ENCODE measurements around the gene IER5. TPM values are rescaled to one million over a fixed set of nuclear protein-coding genes. Genes with fewer than 3 reads are reported as not detected.
A peak's percentile ranks its signal among the peaks of the same experiment; 100 is the strongest.

Gene IER5
- total RNA-seq, 1 experiment from 2014 or later = 17.8 TPM

- no peak for DNase-seq
Measured at GRCh38 chr1:181064011-181064623, 24.4 kb upstream of the IER5 start.

DNA sequence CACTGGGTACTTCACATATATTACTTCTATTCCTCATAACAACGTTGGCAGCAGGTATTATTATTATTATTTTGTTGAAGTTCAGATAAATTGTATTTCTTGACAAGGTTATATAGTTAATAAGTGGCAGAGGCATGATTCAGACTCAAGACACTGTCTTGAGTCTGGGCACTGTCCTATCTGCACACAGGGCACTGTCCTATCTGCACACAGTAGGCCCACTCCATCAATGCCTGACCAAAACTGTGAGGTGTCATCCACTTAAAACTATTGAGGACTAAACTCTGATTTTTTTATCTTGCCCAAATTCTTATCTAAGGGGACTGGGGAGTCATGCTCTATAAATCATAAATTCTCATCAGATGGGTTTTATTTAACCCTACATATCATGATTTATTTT is 23.8 kb upstream of the IER5 start:
- Histone ChIP-seq H3K36me3 (no peaks in the 10 kb centered on the region), H3K27me3 (no peaks in the 10 kb centered on the region), H3K4me3 (no peak overlapping the region), H3K9me3 (no peaks in the 10 kb centered on the region; the same call in 1 of the 2 replicates)
- no peak for DNase-seq

More at GRCh38 chr1:181064011-181064623, 24.4 kb upstream of the IER5 start:
- no peaks in the 10 kb centered on the region for H3K36me3 ChIP-seq
- no peaks in the 10 kb centered on the region for H3K27me3 ChIP-seq
- H3K9me3 ChIP-seq = peaks cover 1% of the 10 kb centered on the region; the same call in 1 of the 2 replicates
- no peak overlapping the region for H3K4me3 ChIP-seq

DNA sequence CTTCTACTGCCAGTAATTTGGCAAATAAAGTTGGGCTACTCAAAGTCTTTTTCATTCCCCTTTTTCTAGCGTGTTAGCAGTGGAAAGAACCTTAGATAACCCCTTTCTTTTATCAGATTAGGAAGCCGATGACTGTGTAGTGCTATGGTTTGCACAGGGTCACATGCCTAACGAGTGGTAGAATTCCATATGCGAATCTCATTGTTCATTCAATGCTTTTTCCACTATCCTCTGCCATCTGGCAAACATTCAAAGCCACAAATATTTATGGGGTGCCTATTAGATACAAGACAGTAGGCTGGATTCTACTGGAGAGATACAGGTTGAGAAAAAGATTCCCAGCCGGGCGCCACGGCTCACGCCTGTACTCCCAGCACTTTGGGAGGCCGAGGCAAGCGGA is 14.9 kb upstream of the IER5 start:
- Histone ChIP-seq H3K9me3 (no peaks in the 10 kb centered on the region), H3K4me3 (no peak overlapping the region), H3K36me3 (no peaks in the 10 kb centered on the region), H3K27me3 (no peaks in the 10 kb centered on the region)
- DNase-seq = peak; percentile 15

GRCh38 chr1:181075766-181076350 is 12.6 kb upstream of the IER5 start:
- H3K9me3 ChIP-seq = no peaks in the 10 kb centered on the region
- no peak overlapping the region for H3K4me3 ChIP-seq
- DNase-seq = no peak
- no peaks in the 10 kb centered on the region for H3K27me3 ChIP-seq
- no peaks in the 10 kb centered on the region for H3K36me3 ChIP-seq

- Histone ChIP-seq H3K4me3 (no peak overlapping the region), H3K9me3 (no peaks in the 10 kb centered on the region), H3K36me3 (no peaks in the 10 kb centered on the region), H3K27me3 (no peaks in the 10 kb centered on the region)
- DNase-seq = no peak
Measured at GRCh38 chr1:181076852-181077251, 11.6 kb upstream of the IER5 start.

GRCh38 chr1:181077576-181078242 is 10.8 kb upstream of the IER5 start:
- no peak overlapping the region for H3K4me3 ChIP-seq
- H3K9me3 ChIP-seq = no peaks in the 10 kb centered on the region
- H3K36me3 ChIP-seq = no peaks in the 10 kb centered on the region
- peak; percentile 32 for DNase-seq
- no peaks in the 10 kb centered on the region for H3K27me3 ChIP-seq

GRCh38 chr1:181079382-181079781 is 9.1 kb upstream of the IER5 start:
- Histone ChIP-seq H3K36me3 (no peaks in the 10 kb centered on the region), H3K4me3 (no peak overlapping the region), H3K27me3 (no peaks in the 10 kb centered on the region), H3K9me3 (no peaks in the 10 kb centered on the region)
- DNase-seq = no peak

GRCh38 chr1:181079920-181080319 is 8.6 kb upstream of the IER5 start:
- Histone ChIP-seq H3K9me3 (no peaks in the 10 kb centered on the region), H3K4me3 (no peak overlapping the region), H3K27me3 (no peaks in the 10 kb centered on the region), H3K36me3 (no peaks in the 10 kb centered on the region)
- no peak for DNase-seq

DNA sequence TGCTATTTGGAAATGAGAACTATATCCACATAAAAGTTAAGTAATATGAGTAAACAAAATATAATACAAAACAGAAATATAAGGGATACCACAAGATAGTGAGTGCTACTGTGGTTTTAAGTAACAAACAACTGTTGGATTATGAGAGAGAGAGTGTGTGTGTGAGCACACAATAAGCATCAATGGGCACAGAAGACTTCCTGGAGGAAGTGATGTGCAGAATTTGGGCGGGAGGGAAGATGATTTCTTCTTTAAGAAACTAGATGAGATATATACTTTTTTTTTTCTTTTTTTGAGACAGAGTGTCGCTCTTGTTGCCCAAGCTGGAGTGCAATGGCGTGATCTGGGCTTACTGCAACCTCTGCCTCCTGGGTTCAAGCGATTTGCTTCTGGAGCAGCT is 7.9 kb upstream of the IER5 start:
- no peaks in the 10 kb centered on the region for H3K27me3 ChIP-seq
- H3K36me3 ChIP-seq = no peaks in the 10 kb centered on the region
- H3K4me3 ChIP-seq = no peak overlapping the region
- H3K9me3 ChIP-seq = no peaks in the 10 kb centered on the region
- no peak for DNase-seq

DNA sequence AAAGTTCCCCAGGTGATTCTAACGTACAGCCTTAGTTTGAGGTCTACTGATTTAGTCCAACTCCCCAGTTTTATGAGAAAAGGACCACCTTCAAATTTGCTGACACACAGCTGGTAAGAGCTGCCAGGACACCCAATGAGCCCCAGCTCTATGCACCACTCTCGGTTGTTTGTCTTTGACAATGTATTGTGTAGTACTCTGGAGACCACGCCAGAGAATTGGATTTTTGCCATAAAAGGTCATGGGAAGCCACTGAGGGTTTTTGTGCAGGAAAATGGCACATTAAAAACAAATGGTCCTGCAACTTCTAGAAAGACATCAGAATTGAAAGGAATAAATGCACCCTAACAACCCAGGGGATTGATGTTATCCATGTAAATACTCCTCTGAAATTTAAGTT is 7.1 kb upstream of the IER5 start:
- Histone ChIP-seq H3K27me3 (no peaks in the 10 kb centered on the region), H3K9me3 (no peaks in the 10 kb centered on the region), H3K36me3 (no peaks in the 10 kb centered on the region), H3K4me3 (no peak overlapping the region)
- no peak for DNase-seq

GRCh38 chr1:181083842-181084605 is 4.5 kb upstream of the IER5 start:
- DNase-seq = peak; percentile 47
- Histone ChIP-seq H3K27me3 (no peaks in the 10 kb centered on the region), H3K36me3 (no peaks in the 10 kb centered on the region), H3K9me3 (no peaks in the 10 kb centered on the region), H3K4me3 (no peak overlapping the region)

DNA sequence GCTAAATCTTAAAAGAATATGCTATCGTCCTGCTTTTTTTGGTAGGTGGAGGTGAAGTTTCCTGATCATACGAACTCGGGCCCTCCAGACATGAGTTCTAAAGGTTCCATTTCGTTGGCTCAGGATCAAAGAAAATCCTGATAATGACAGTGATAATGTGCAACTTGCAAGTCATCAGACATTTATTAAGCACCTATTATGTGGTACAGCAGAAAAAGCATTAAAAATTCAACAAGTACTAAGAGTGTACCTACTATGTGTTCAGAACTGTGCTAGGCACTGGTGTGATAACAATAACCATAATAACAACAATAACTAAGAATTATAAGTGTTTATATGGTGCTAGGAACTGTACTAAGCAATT is 3.9 kb upstream of the IER5 start:
- H3K9me3 ChIP-seq = no peaks in the 10 kb centered on the region
- H3K4me3 ChIP-seq = no peak overlapping the region
- no peaks in the 10 kb centered on the region for H3K36me3 ChIP-seq
- H3K27me3 ChIP-seq = no peaks in the 10 kb centered on the region
- no peak for DNase-seq

- Histone ChIP-seq H3K4me3 (no peak overlapping the region), H3K27me3 (no peaks in the 10 kb centered on the region), H3K36me3 (peaks cover 7% of the 10 kb centered on the region), H3K9me3 (no peaks in the 10 kb centered on the region)
- no peak for DNase-seq
Measured at GRCh38 chr1:181086091-181086490, 2.4 kb upstream of the IER5 start.

DNA sequence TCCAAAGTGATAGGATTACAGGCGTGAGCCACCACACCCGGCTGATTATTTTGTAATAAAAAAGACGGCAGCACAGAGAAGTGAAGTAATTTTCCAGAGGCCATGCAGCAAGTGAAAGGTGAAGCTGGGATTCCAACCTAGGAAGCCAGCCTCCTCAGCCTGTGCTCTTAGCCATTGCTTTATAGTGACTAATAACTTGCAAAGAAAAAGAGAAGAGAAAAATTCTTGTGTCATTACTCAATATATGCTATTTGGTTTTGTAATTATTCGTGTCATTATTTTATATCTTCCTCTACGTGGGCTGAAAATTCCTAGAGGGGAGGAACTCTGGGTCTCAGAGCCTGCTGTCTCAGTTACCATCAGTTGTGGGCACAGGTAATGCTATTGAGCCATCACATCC is 1.6 kb upstream of the IER5 start:
- no peak overlapping the region for H3K4me3 ChIP-seq
- H3K36me3 ChIP-seq = peaks cover 16% of the 10 kb centered on the region
- peak; percentile 53 for DNase-seq
- no peaks in the 10 kb centered on the region for H3K27me3 ChIP-seq
- H3K9me3 ChIP-seq = no peaks in the 10 kb centered on the region

- Histone ChIP-seq H3K4me3 (peak overlapping the region; percentile 73), H3K9me3 (no peaks in the 10 kb centered on the region), H3K36me3 (peaks cover 19% of the 10 kb centered on the region), H3K27me3 (no peaks in the 10 kb centered on the region)
- no peak for DNase-seq
Measured at GRCh38 chr1:181087400-181087901, 1.0 kb upstream of the IER5 start.

DNA sequence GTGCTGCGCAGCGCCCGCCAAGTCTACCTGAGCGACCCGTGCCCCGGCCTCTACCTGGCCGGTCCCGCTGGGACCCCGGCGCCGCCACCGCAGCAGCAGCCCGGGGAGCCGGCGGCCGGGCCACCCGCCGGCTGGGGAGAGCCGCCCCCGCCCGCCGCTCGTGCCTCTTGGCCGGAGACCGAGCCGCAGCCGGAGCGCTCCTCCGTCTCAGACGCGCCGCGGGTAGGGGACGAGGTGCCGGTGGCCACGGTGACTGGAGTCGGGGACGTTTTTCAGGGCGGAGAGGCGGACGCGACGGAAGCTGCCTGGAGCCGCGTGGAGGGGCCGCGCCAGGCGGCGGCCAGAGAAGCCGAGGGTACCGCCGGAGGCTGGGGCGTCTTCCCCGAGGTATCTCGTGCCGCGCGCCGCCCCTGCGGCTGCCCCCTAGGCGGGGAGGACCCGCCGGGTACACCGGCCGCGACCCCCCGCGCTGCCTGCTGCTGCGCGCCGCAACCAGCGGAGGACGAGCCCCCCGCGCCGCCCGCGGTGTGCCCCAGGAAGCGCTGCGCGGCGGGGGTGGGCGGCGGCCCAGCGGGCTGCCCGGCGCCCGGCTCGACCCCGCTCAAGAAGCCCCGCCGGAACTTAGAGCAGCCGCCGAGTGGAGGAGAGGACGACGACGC is 646 bp downstream of the IER5 start:
- Histone ChIP-seq H3K4me3 (peak overlapping the region; percentile 73), H3K36me3 (peaks cover 30% of the 10 kb centered on the region), H3K9me3 (no peaks in the 10 kb centered on the region), H3K27me3 (no peaks in the 10 kb centered on the region)
- DNase-seq = peak; percentile 34
